Natural killer cell treated with Interleukin-12 subunit alpha and Interleukin-12 subunit beta and Interleukin-15 and Interleukin-18, amount 100 ng/mL, for 72 hours (primary cell): ENCODE measurements around the gene GABRR3. TPM values are rescaled to one million over a fixed set of nuclear protein-coding genes. Genes with fewer than 3 reads are reported as not detected.
A peak's percentile ranks its signal among the peaks of the same experiment; 100 is the strongest.

ENCODE experiments used
- ATAC-seq, 2 donors: fragments of 150-1000 bp; cut with Tn5 transposase in 1 of 2; sonication (Bioruptor Pico), chemical (Tn5 transposase) in 1 of 2; 2 replicates each; pipeline ENCODE4 v1.10.0; 2021
- DNase-seq: peaks from one replicate; pipeline ENCODE4 v3.0.0; 2022; ENCODE audit warnings: low spot score
- H3K27ac Mint-ChIP-seq, 2 donors: 1 replicate in 1 of 2; 2 replicates in 1 of 2; pipeline ENCODE4 v1.8.0; 2022; ENCODE audit warnings: mixed read lengths in 2 of 2, mild to moderate bottlenecking in 1 of 2, moderate library complexity in 1 of 2
- H3K27me3 Mint-ChIP-seq, 2 donors: 1 replicate in 1 of 2; 2 replicates in 1 of 2; pipeline ENCODE4 v1.8.0; 2022; ENCODE audit warnings: mixed read lengths in 2 of 2
- H3K36me3 Mint-ChIP-seq: one replicate; pipeline ENCODE4 v1.8.0; 2022; ENCODE audit warnings: mixed read lengths
- H3K4me1 Mint-ChIP-seq, 2 donors: 1 replicate in 1 of 2; 2 replicates in 1 of 2; pipeline ENCODE4 v1.8.0; 2022; ENCODE audit warnings: low read depth in 2 of 2, mixed read lengths in 2 of 2, mild to moderate bottlenecking in 1 of 2
- H3K4me3 Mint-ChIP-seq: one replicate; pipeline ENCODE4 v1.8.0; 2022; ENCODE audit warnings: mixed read lengths
- H3K9me3 Mint-ChIP-seq: 2 replicates; pipeline ENCODE4 v1.8.0; 2022; ENCODE audit warnings: mixed read lengths
- total RNA-seq, 2 donors: library from RNA; stranded (reverse); gene quantifications; one replicate each; pipeline ENCODE4 v1.2.3, GENCODE V29; 2022

Gene GABRR3
- total RNA-seq, 2 donors from 2014 or later: not detected

DNA sequence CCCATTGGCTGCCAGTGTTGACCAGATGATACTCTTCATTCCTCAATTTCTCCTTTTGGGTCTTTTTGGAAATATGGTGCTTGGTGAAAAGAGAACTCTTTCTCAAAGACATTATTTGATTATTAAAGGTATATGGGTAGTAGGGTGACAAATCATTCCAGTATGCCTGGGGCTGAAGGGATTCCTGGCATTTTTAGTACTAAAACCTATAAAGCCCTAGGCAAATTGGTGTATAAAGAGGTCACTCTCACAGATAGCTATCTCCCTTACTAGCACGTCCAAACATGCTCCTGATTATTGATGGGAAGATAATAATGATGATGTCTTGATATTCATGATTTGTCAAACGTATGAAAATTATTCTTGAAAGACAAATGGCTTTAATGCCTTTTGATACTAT is 1.1 kb downstream of the GABRR3 start:
- H3K36me3 Mint-ChIP-seq: no peaks in the 10 kb centered on the region
- H3K4me1 Mint-ChIP-seq: peaks cover under 1% of the 10 kb centered on the region in 2 donors
- peaks cover 10 to 37% of the 10 kb centered on the region in 2 donors for H3K27me3 Mint-ChIP-seq
- H3K4me3 Mint-ChIP-seq: no peak overlapping the region
- no peak for ATAC-seq
- no peaks in the 10 kb centered on the region for H3K9me3 Mint-ChIP-seq
- no peak for DNase-seq
- H3K27ac Mint-ChIP-seq: no peak overlapping the region

DNA sequence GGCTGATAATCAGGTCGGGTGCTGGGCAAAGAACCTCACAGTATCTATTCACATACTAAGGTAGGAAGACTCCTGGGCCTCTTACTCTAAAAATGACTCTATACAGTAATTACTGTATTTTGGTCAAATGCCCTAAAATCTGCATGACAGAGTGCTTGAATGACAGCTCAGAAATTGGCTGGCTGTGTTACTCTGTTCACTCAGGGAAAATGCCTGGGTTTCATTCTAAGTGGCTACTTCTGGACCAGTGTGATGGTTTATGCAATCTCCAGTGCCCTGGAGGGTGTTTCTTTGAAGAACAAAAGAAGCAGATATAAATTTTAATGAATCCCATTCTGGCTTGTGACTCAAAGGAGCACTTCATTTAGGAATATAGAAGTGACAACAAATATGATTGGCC is 2.2 kb downstream of the GABRR3 start:
- no peaks in the 10 kb centered on the region for H3K9me3 Mint-ChIP-seq
- DNase-seq (no peak), ATAC-seq (no peak)
- no peaks in the 10 kb centered on the region for H3K4me1 Mint-ChIP-seq
- no peak overlapping the region for H3K4me3 Mint-ChIP-seq
- peaks cover 10 to 37% of the 10 kb centered on the region in 2 donors for H3K27me3 Mint-ChIP-seq
- no peak overlapping the region for H3K27ac Mint-ChIP-seq
- H3K36me3 Mint-ChIP-seq: no peaks in the 10 kb centered on the region

DNA sequence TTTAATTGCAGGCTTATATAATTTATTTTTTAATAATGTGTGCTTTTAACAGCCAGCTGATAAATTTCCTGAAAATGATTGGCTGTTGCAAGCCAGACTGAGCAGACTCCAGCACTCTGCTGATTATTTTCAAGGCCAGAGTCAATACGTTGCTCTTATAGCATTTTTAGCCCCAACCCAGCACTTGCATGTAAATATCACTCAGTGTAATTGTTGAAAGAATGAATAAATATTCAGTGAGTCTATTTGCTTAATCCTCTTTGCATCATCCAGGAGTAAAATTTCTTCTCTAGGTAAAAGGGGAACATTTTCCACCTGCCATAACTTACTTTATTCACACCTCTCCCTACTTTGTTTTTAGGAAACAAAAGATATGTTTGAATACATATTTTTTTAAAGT is 2.9 kb downstream of the GABRR3 start:
- no peak overlapping the region for H3K4me3 Mint-ChIP-seq

GRCh38 chr3:98029083-98029482 is 6.0 kb downstream of the GABRR3 start:
- Mint-ChIP-seq H3K4me3 (no peak overlapping the region), H3K27me3 (peaks cover 3 to 18% of the 10 kb centered on the region in 2 donors), H3K27ac (no peak overlapping the region), H3K36me3 (no peaks in the 10 kb centered on the region), H3K9me3 (no peaks in the 10 kb centered on the region), H3K4me1 (no peaks in the 10 kb centered on the region)
- DNase-seq: no peak
- ATAC-seq: no peak

More for the DNA sequence above, 2.9 kb downstream of the GABRR3 start:
- Mint-ChIP-seq H3K9me3 (no peaks in the 10 kb centered on the region), H3K4me1 (no peaks in the 10 kb centered on the region), H3K27me3 (peaks cover 10 to 31% of the 10 kb centered on the region in 2 donors), H3K27ac (no peak overlapping the region), H3K36me3 (no peaks in the 10 kb centered on the region)
- DNase-seq (no peak), ATAC-seq (no peak)

- H3K27ac Mint-ChIP-seq: no peak overlapping the region
- no peak for DNase-seq
- H3K4me1 Mint-ChIP-seq: no peaks in the 10 kb centered on the region
- H3K4me3 Mint-ChIP-seq: no peak overlapping the region
- ATAC-seq: no peak
- H3K27me3 Mint-ChIP-seq: peaks cover 4 to 15% of the 10 kb centered on the region in 2 donors
- no peaks in the 10 kb centered on the region for H3K9me3 Mint-ChIP-seq
- no peaks in the 10 kb centered on the region for H3K36me3 Mint-ChIP-seq
Measured at GRCh38 chr3:98027085-98027446, 8.0 kb downstream of the GABRR3 start.

DNA sequence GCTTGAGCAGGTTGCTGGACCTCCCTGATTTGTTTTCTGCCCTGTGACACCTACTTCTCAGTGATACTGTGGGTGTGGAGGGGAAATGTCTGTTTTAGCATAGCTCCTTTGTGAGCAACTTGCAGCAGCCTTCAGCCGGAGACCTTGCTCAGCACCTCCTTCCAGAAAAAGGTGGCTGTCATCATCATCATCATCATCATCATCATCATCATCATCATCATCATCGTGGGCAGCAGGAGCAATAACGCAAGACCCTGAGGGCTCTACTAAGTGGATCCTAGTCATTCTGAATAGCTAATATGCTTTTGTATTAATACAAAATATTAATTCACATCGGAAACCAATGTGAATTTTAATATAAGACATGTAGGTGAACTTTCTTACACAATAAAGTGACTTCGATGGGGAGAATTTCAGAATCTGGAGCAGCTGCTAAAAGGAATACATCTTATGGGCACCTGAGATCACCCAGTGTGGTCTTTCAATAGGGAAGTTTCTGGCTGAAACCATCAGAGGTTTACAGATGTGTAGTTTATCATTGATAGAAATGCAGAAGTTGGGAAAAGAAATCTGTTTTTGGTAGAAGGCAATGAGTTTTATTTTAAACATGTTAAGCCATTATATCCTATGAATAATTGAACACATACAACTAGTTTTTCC is 8.6 kb downstream of the GABRR3 start:
- H3K9me3 Mint-ChIP-seq: no peaks in the 10 kb centered on the region
- no peaks in the 10 kb centered on the region for H3K36me3 Mint-ChIP-seq
- peaks cover 4 to 18% of the 10 kb centered on the region in 2 donors for H3K27me3 Mint-ChIP-seq
- H3K4me1 Mint-ChIP-seq: no peaks in the 10 kb centered on the region
- ATAC-seq (no peak), DNase-seq (no peak)
- H3K4me3 Mint-ChIP-seq: no peak overlapping the region
- H3K27ac Mint-ChIP-seq: no peak overlapping the region

DNA sequence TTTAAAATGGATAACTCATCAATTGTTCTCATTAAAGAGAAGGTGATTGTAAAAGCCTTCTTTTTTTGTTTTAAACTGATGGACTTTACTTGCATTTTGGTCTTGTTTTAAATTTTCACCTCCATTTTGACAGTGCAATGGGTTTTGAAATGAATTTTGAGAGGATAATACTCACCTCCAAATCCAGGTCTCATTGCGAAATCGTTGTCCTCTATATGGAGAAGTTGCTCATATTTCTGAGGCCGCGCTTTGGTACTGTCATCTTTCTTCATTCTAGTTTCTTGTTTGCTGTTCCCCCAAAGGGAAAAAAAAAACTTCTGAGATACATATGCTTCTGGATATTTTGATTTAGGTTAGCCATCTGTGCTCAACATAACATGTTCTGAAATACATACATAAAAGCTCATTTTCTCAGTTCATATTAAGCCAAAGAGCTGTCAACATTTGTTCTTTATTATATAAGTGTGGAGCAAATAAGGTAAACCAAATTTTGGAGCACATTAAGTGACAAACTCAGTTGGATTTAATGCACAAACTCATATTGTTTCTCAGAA is 9.6 kb downstream of the GABRR3 start:
- Mint-ChIP-seq H3K27ac (no peak overlapping the region), H3K4me3 (no peak overlapping the region), H3K4me1 (no peaks in the 10 kb centered on the region), H3K9me3 (no peaks in the 10 kb centered on the region), H3K36me3 (no peaks in the 10 kb centered on the region), H3K27me3 (peaks cover 4 to 18% of the 10 kb centered on the region in 2 donors)
- DNase-seq: no peak
- ATAC-seq: no peak

GRCh38 chr3:98022978-98023820 is 11.9 kb downstream of the GABRR3 start:
- H3K4me3 Mint-ChIP-seq: no peak overlapping the region
- peak; percentile 87 for DNase-seq

DNA sequence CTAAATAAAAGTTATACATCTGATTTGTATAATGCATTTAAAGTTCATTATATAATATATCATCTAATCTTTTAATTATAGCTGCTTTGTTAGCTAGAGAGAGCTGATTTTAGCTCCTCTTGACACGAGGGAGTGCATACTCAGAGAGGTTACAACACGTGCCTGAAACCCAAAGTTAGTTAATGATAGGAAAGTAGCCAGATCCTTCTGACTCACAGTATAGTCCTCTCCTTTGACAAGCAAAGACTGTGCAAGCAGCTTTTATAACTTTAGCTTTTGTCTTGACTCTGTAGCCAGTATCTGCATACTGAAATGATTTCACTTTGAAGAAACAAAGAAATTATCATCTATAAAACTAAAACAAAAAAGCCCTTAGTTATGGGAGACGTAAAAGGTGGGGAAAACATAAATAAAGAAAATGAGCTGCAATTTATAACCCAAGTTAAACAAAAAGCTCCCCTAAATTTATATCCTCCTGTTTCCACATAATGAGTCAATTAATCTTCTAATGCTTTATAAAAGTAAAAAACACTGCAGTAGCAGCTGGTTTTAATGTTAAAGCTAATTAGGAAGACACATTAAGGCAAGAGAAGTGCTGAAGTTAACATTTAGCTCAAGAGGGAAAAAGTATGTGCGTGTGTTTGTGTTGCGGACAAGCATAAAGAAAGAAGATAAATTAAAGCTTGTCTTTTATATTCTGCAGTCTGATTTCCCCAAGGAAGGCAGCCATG is 13.1 kb downstream of the GABRR3 start:
- Mint-ChIP-seq H3K27ac (no peak overlapping the region), H3K27me3 (peaks cover 4 to 22% of the 10 kb centered on the region in 2 donors), H3K36me3 (no peaks in the 10 kb centered on the region), H3K9me3 (no peaks in the 10 kb centered on the region), H3K4me1 (no peaks in the 10 kb centered on the region), H3K4me3 (no peak overlapping the region)
- no peak for DNase-seq
- no peak for ATAC-seq

More at GRCh38 chr3:98022978-98023820, 11.9 kb downstream of the GABRR3 start:
- Mint-ChIP-seq H3K9me3 (no peaks in the 10 kb centered on the region), H3K36me3 (no peaks in the 10 kb centered on the region), H3K27ac (no peak overlapping the region), H3K4me1 (no peaks in the 10 kb centered on the region), H3K27me3 (peaks cover 4 to 18% of the 10 kb centered on the region in 2 donors)
- ATAC-seq: peak; percentile 65 to 66

GRCh38 chr3:98020412-98020811 is 14.7 kb downstream of the GABRR3 start:
- Mint-ChIP-seq H3K36me3 (no peaks in the 10 kb centered on the region), H3K4me1 (no peaks in the 10 kb centered on the region), H3K9me3 (no peaks in the 10 kb centered on the region), H3K27me3 (peaks cover 4 to 24% of the 10 kb centered on the region in 2 donors), H3K27ac (no peak overlapping the region), H3K4me3 (no peak overlapping the region)
- DNase-seq: no peak
- ATAC-seq: no peak

GRCh38 chr3:98018301-98018700 is 16.8 kb downstream of the GABRR3 start:
- Mint-ChIP-seq H3K27ac (no peak overlapping the region), H3K27me3 (peaks cover 9 to 31% of the 10 kb centered on the region in 2 donors), H3K36me3 (no peaks in the 10 kb centered on the region), H3K4me3 (no peak overlapping the region), H3K9me3 (no peaks in the 10 kb centered on the region), H3K4me1 (no peaks in the 10 kb centered on the region)
- DNase-seq (no peak), ATAC-seq (no peak)

- H3K4me1 Mint-ChIP-seq: no peaks in the 10 kb centered on the region
- ATAC-seq (no peak), DNase-seq (no peak)
- H3K27ac Mint-ChIP-seq: no peak overlapping the region
- no peaks in the 10 kb centered on the region for H3K36me3 Mint-ChIP-seq
- no peaks in the 10 kb centered on the region for H3K9me3 Mint-ChIP-seq
- peaks cover 10 to 33% of the 10 kb centered on the region in 2 donors for H3K27me3 Mint-ChIP-seq
- no peak overlapping the region for H3K4me3 Mint-ChIP-seq
Measured at GRCh38 chr3:98014268-98014585, 20.9 kb downstream of the GABRR3 start.

DNA sequence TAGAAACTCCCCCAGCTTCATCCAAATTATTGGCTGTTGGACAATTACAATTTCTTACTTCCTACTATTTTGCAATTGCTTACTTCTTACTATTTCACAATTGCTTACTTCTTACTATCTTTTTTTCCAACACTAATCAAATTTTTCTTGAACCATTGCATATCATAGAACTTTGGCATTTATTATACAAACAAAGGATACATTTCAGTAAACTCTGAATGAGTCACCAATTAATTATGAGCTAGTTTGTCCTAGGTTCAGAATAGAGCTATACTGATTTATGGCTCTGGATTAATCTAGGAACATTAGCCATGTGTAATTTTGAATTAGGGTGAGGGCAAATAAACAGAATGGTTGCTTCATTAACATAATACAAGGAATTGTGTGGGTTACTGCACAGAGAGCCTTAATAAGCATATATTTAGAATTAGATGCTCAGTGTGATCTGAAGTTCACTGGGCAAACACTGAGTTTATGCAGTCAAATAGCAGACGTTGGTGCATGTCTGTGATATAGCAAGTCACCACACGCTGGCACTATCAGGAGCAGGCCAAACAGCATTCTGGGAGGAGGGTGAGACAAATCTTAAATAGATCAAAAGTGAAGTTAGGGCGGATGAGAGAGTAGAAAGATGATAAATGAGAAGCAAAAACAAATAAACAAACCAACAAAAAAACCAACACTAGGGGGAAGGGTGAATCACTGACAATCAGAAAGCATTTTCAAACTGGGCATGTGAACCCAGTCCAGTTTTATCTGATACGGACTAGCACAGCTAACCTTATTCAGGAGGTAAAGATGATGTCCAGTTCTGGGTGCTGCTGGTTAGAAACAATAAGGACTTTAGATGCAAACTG is 21.5 kb downstream of the GABRR3 start:
- H3K4me1 Mint-ChIP-seq: no peaks in the 10 kb centered on the region
- DNase-seq (no peak), ATAC-seq (no peak)
- peaks cover 10 to 33% of the 10 kb centered on the region in 2 donors for H3K27me3 Mint-ChIP-seq
- no peaks in the 10 kb centered on the region for H3K9me3 Mint-ChIP-seq
- no peak overlapping the region for H3K4me3 Mint-ChIP-seq
- no peak overlapping the region for H3K27ac Mint-ChIP-seq
- H3K36me3 Mint-ChIP-seq: no peaks in the 10 kb centered on the region
